HepG2 (cell line): ENCODE results near the gene DHRS4L2. TPM values are rescaled to one million over a fixed set of nuclear protein-coding genes. Genes with fewer than 3 reads are reported as not detected.

ENCODE experiments used
- ARNT ChIP-seq: fragments of 450-650 bp; IDR thresholded peaks from 2 replicates; pipeline ENCODE4 v1.6.1; 2017
- ATF1 ChIP-seq: IDR thresholded peaks from 2 replicates; pipeline ENCODE4 v1.6.1; 2016; ENCODE audit warnings: mild to moderate bottlenecking, control low read depth
- GABPA ChIP-seq, 2 experiments: IDR thresholded peaks; 2 replicates each; pipeline ENCODE4 v1.6.1; 2011 to 2016; ENCODE audit warnings: low read depth in 2 of 2, low read length in 1 of 2, missing biosample characterization in 1 of 2, missing genetic modification characterization in 1 of 2
- HNF4A ChIP-seq: sonication (generic); formaldehyde crosslinking; IDR thresholded peaks from 2 replicates; pipeline ENCODE4 v1.4.0; 2020; ENCODE audit warnings: missing genetic modification reagents
- HNRNPLL ChIP-seq: fragments of 200-400 bp; formaldehyde crosslinking; IDR thresholded peaks from 2 replicates; pipeline ENCODE4 v1.6.1; 2017; ENCODE audit warnings: mild to moderate bottlenecking, low read depth, low read length; ENCODE audit not compliant: poor library complexity, severe bottlenecking
- MAZ ChIP-seq, 2 experiments: sonication (generic) in 1 of 2; formaldehyde crosslinking in 1 of 2; IDR thresholded peaks; 2 replicates each; pipeline versions ENCODE4 v1.5.0 to v1.6.1; 2012 to 2020; ENCODE audit warnings: low read depth in 2 of 2, mild to moderate bottlenecking in 2 of 2, borderline replicate concordance in 1 of 2, improper control_type of control experiment in 1 of 2, low read length in 1 of 2, missing genetic modification reagents in 1 of 2, moderate library complexity in 1 of 2
- ONECUT2 ChIP-seq: sonication (generic); formaldehyde crosslinking; IDR thresholded peaks from 2 replicates; pipeline ENCODE4 v1.4.0; 2020; ENCODE audit warnings: missing genetic modification reagents
- PPARG ChIP-seq: conservative IDR thresholded peaks from 2 replicates; pipeline ENCODE4 v1.6.1; 2016; ENCODE audit warnings: missing biosample characterization, missing genetic modification reagents
- RFXAP ChIP-seq: sonication (generic); formaldehyde crosslinking; IDR thresholded peaks from 2 replicates; pipeline ENCODE4 v1.4.0; 2020; ENCODE audit warnings: missing genetic modification reagents, borderline replicate concordance
- ZFP62 ChIP-seq: sonication (generic); formaldehyde crosslinking; IDR thresholded peaks from 2 replicates; pipeline ENCODE4 v1.4.0; 2020; ENCODE audit warnings: missing genetic modification reagents
- ZNF589 ChIP-seq: sonication (generic); formaldehyde crosslinking; conservative IDR thresholded peaks from 2 replicates; pipeline ENCODE4 v1.8.0; 2022; ENCODE audit warnings: mild to moderate bottlenecking, moderate library complexity, missing genetic modification reagents
- ZNF724P ChIP-seq: sonication (generic); formaldehyde crosslinking; IDR thresholded peaks from 2 replicates; pipeline ENCODE4 v1.8.0; 2022; ENCODE audit warnings: missing genetic modification reagents, borderline replicate concordance
- polyA plus RNA-seq, 8 experiments: library from polyadenylated mRNA; depleted of rRNA in 3 of 8; stranded (reverse) in 7 of 8; unstranded in 1 of 8; fragments of >200 nt; fragmentation: Illumina TruSeq in 4 of 8; extraction: Trizol in 4 of 8; gene quantifications; 2 replicates each; pipeline versions ENCODE4 v1.2.1 to v1.2.3, GENCODE V29; 2011 to 2016; ENCODE audit warnings: low read depth in 4 of 8, missing spikeins in 1 of 8, mixed read lengths in 1 of 8; ENCODE audit not compliant: insufficient read depth in 1 of 8
- total RNA-seq, 5 experiments: library from RNA; depleted of rRNA; stranded (reverse); fragments of >200 nt; fragmentation: Illumina TruSeq; extraction: Trizol; gene quantifications; 2 replicates each; pipeline ENCODE4 v1.2.3, GENCODE V29; 2016; ENCODE audit warnings: low read depth in 1 of 5
- TF ChIP-seq, protein P1 (sequence below): sonication (generic); formaldehyde crosslinking; IDR thresholded peaks from 2 replicates; pipeline ENCODE4 v1.4.0; 2020; ENCODE audit warnings: missing genetic modification reagents
- TF ChIP-seq, protein P2 (sequence below): sonication (generic); formaldehyde crosslinking; IDR thresholded peaks from 2 replicates; pipeline ENCODE4 v1.4.0; 2020; ENCODE audit warnings: missing genetic modification reagents
- TF ChIP-seq, protein P3 (sequence below): sonication (generic); formaldehyde crosslinking; IDR thresholded peaks from 2 replicates; pipeline ENCODE4 v1.5.0; 2020; ENCODE audit warnings: mild to moderate bottlenecking, missing genetic modification reagents
- TF ChIP-seq, protein P4 (sequence below): sonication (generic); formaldehyde crosslinking; IDR thresholded peaks from 2 replicates; pipeline ENCODE4 v1.8.0; 2022; ENCODE audit warnings: missing genetic modification reagents, low read depth, mild to moderate bottlenecking, borderline replicate concordance
- TF ChIP-seq, protein P5 (sequence below): sonication (generic); formaldehyde crosslinking; IDR thresholded peaks from 2 replicates; pipeline ENCODE4 v1.4.0; 2020; ENCODE audit warnings: missing genetic modification reagents, mild to moderate bottlenecking, borderline replicate concordance
- TF ChIP-seq, protein P6 (sequence below): sonication (generic); formaldehyde crosslinking; IDR thresholded peaks from 2 replicates; pipeline ENCODE4 v1.4.0; 2020; ENCODE audit warnings: missing genetic modification reagents

DHRS4L2 gene
- total and polyA plus RNA-seq, 2 of the 13 experiments (the other 11 are each of a cell fraction or from before 2014, with no cell fraction given), result 24.7 to 38.2 TPM

DNA sequence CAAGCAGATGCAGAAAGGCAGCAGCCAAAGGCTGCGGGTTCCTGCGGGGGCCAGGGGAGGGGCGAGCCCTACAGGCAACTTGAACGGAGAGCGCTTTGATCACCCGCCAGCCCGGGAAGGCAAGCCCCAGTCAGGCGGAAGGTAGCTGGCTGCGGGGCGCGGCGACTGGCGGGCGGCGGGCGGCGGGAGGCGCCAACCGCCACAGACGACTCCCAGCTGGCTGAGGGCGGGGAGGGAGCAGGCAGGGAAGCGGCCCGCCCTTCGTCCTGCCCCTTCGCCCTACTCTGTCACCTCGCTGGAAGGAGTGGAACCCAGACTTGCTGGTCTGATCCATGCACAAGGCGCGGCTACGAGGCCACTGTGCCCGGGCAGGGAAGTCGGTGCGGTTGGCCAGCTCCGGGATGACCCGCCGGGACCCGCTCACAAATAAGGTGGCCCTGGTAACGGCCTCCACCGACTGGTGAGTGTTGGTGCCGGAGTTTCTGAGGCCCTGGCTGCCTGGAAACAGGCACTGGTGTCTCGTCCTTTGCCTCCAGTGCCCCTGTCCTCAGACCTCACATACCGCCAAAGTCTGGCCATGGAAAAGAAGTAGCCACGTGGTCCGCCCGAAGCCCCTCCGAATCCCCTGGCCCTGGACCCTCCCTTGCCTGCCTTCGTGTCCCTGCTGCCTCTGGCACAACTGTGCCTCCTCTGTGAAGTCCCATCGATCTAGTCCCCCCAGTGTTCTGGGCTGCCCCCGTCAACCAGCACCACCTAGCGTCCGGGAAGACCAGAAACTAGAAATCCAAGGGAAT lies 47.6 kb downstream of the DHRS4L2 start (continued):
- TF ChIP-seq, protein P1, sequence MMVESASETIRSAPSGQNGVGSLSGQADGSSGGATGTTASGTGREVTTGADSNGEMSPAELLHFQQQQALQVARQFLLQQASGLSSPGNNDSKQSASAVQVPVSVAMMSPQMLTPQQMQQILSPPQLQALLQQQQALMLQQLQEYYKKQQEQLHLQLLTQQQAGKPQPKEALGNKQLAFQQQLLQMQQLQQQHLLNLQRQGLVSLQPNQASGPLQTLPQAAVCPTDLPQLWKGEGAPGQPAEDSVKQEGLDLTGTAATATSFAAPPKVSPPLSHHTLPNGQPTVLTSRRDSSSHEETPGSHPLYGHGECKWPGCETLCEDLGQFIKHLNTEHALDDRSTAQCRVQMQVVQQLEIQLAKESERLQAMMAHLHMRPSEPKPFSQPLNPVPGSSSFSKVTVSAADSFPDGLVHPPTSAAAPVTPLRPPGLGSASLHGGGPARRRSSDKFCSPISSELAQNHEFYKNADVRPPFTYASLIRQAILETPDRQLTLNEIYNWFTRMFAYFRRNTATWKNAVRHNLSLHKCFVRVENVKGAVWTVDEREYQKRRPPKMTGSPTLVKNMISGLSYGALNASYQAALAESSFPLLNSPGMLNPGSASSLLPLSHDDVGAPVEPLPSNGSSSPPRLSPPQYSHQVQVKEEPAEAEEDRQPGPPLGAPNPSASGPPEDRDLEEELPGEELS (CRISPR knock-in tag), result no peak; the same call in 1 of the 2 replicates
- TF ChIP-seq HNRNPLL, result peak; percentile 52
- TF ChIP-seq GABPA (IDR thresholded peaks at IDR 0.05; ENCODE audit: low read depth, low read length), result no peak
- TF ChIP-seq GABPA (CRISPR knock-in tag; IDR thresholded peaks at IDR 0.05; ENCODE audit: low read depth), result 0 out of 2 replicates have a peak, but pooled peaks have one; percentile 33
- no peak for TF ChIP-seq ATF1 (CRISPR knock-in tag)
- peak; percentile 81; the same call in 1 of the 2 replicates for TF ChIP-seq MAZ (IDR thresholded peaks at IDR 0.05; ENCODE audit: borderline replicate concordance, low read depth, low read length)
- TF ChIP-seq MAZ (CRISPR knock-in tag; IDR thresholded peaks at IDR 0.05; ENCODE audit: low read depth), result peak; percentile 86
- TF ChIP-seq, protein P2, sequence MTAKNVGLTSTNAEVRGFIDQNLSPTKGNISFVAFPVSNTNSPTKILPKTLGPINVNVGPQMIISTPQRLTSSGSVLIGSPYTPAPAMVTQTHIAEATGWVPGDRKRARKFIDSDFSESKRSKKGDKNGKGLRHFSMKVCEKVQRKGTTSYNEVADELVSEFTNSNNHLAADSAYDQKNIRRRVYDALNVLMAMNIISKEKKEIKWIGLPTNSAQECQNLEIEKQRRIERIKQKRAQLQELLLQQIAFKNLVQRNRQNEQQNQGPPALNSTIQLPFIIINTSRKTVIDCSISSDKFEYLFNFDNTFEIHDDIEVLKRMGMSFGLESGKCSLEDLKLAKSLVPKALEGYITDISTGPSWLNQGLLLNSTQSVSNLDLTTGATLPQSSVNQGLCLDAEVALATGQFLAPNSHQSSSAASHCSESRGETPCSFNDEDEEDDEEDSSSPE (CRISPR knock-in tag), result peak; percentile 64
- TF ChIP-seq ARNT, result no peak
- TF ChIP-seq, protein P3, sequence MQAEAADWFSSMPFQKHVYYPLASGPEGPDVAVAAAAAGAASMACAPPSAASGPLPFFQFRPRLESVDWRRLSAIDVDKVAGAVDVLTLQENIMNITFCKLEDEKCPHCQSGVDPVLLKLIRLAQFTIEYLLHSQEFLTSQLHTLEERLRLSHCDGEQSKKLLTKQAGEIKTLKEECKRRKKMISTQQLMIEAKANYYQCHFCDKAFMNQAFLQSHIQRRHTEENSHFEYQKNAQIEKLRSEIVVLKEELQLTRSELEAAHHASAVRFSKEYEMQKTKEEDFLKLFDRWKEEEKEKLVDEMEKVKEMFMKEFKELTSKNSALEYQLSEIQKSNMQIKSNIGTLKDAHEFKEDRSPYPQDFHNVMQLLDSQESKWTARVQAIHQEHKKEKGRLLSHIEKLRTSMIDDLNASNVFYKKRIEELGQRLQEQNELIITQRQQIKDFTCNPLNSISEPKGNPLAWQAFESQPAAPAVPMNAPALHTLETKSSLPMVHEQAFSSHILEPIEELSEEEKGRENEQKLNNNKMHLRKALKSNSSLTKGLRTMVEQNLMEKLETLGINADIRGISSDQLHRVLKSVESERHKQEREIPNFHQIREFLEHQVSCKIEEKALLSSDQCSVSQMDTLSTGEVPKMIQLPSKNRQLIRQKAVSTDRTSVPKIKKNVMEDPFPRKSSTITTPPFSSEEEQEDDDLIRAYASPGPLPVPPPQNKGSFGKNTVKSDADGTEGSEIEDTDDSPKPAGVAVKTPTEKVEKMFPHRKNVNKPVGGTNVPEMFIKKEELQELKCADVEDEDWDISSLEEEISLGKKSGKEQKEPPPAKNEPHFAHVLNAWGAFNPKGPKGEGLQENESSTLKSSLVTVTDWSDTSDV (CRISPR knock-in tag), result no peak; the same call in 1 of the 2 replicates
- TF ChIP-seq, protein P4, sequence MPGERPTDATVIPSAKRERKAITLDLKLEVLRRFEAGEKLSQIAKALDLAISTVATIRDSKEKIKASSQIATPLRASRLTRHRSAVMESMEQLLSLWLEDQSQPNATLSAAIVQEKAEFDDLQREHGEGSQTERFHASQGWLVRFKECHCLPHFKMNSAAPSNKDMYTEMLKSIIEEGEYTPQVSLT, result no peak
- no peak for TF ChIP-seq ZFP62 (CRISPR knock-in tag)
- 0 out of 2 replicates have a peak, but pooled peaks have one; percentile 13 for TF ChIP-seq PPARG (CRISPR knock-in tag)
- no peak for TF ChIP-seq HNF4A (CRISPR knock-in tag)
- TF ChIP-seq ZNF589 (CRISPR knock-in tag), result 0 out of 2 replicates have a peak, but pooled peaks have one; percentile 64
- no peak; the same call in 1 of the 2 replicates for TF ChIP-seq RFXAP (CRISPR knock-in tag)
- TF ChIP-seq ZNF724P (CRISPR knock-in tag), result peak; percentile 85; the same call in 1 of the 2 replicates
- peak; percentile 97 for TF ChIP-seq ONECUT2
- TF ChIP-seq, protein P5, sequence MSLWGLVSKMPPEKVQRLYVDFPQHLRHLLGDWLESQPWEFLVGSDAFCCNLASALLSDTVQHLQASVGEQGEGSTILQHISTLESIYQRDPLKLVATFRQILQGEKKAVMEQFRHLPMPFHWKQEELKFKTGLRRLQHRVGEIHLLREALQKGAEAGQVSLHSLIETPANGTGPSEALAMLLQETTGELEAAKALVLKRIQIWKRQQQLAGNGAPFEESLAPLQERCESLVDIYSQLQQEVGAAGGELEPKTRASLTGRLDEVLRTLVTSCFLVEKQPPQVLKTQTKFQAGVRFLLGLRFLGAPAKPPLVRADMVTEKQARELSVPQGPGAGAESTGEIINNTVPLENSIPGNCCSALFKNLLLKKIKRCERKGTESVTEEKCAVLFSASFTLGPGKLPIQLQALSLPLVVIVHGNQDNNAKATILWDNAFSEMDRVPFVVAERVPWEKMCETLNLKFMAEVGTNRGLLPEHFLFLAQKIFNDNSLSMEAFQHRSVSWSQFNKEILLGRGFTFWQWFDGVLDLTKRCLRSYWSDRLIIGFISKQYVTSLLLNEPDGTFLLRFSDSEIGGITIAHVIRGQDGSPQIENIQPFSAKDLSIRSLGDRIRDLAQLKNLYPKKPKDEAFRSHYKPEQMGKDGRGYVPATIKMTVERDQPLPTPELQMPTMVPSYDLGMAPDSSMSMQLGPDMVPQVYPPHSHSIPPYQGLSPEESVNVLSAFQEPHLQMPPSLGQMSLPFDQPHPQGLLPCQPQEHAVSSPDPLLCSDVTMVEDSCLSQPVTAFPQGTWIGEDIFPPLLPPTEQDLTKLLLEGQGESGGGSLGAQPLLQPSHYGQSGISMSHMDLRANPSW, result no peak
- TF ChIP-seq, protein P6, sequence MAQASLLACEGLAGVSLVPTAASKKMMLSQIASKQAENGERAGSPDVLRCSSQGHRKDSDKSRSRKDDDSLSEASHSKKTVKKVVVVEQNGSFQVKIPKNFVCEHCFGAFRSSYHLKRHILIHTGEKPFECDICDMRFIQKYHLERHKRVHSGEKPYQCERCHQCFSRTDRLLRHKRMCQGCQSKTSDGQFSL (CRISPR knock-in tag), result peak; percentile 87
